ENCODE measurements around the gene NDUFB3. TPM values are rescaled to one million over a fixed set of nuclear protein-coding genes. Genes with fewer than 3 reads are reported as not detected.

NDUFB3 gene
- total and polyA plus RNA-seq, 10 of the 15 experiments (the other 5 are each of a cell fraction or from before 2014, with no cell fraction given) = 115 to 1,059 (median 187) TPM

- no peak for TF ChIP-seq ZBTB4 (CRISPR knock-in tag; IDR thresholded peaks at IDR 0.05)
- no peak for TF ChIP-seq YBX1 (IDR thresholded peaks at IDR 0.05)
- TF ChIP-seq SMC3 (IDR thresholded peaks at IDR 0.05; ENCODE audit: borderline replicate concordance, low read length) = no peak
- TF ChIP-seq LARP7 (IDR thresholded peaks at IDR 0.05) = peak; percentile 97
- no peak for TF ChIP-seq CBX5 (IDR thresholded peaks at IDR 0.05; ENCODE audit: low read depth)
- peak; percentile 75; the same call in 1 of the 2 replicates for TF ChIP-seq ZNF687 (IDR thresholded peaks at IDR 0.05)
- no peak for TF ChIP-seq E2F8 (IDR thresholded peaks at IDR 0.05; ENCODE audit: low read depth, partially characterized antibody)
- TF ChIP-seq SIX5 (IDR thresholded peaks at IDR 0.05; ENCODE audit: low read depth, low read length, severe bottlenecking) = no peak
- TF ChIP-seq DPF2 (IDR thresholded peaks at IDR 0.05) = peak; percentile 89
- no peak for TF ChIP-seq RAD21 (IDR thresholded peaks at IDR 0.05; ENCODE audit: insufficient read depth, low read depth, low read length)
- TF ChIP-seq MXI1 (IDR thresholded peaks at IDR 0.05; ENCODE audit: low read depth, low read length) = peak; percentile 54
These were observed 44.5 kb downstream of the NDUFB3 start, which contains the start of gene CFLAR (continued) for GRCh38 chr2:201116115-201116958.
